ENCODE measurements around the gene CAPN6.

CAPN6 gene

GRCh38 chrX:111199505-111199904 is 70.8 kb downstream of the CAPN6 start:
- DNase-seq, result no peak

Data from activated CD4-positive, alpha-beta T cell treated with anti-CD3 and anti-CD28 coated beads, Interleukin-2, Interleukin-6, amounts not matched to agents 100 ng/mL and 50 ng/mL, durations not matched to agents 16 hours and 8 hours (primary cell).